NB4 (cell line): ENCODE data around the gene MYO10.

ENCODE experiments used
- CTCF ChIP-seq: IDR thresholded peaks from one replicate; pipeline ENCODE4 v1.5.1; 2012; ENCODE audit warnings: low read depth, low read length
- MAX ChIP-seq: IDR thresholded peaks from 2 replicates; pipeline ENCODE4 v1.6.1; 2011; ENCODE audit warnings: low read depth, low read length
- MYC ChIP-seq: IDR thresholded peaks from 2 replicates; pipeline ENCODE4 v1.6.1; 2011; ENCODE audit warnings: low read depth, low read length
- POLR2A ChIP-seq: IDR thresholded peaks from 2 replicates; pipeline ENCODE4 v1.6.1; 2011; ENCODE audit warnings: mild to moderate bottlenecking; ENCODE audit not compliant: insufficient read length; ENCODE audit errors: extremely low read depth

- no peak for TF ChIP-seq CTCF
- no peak for TF ChIP-seq POLR2A
- TF ChIP-seq MAX = no peak
- no peak for TF ChIP-seq MYC
These were observed 56.4 kb downstream of the MYO10 start for GRCh38 chr5:16879650-16880049.
